NT2/D1 (cell line): ENCODE data around the gene NAMPT.

Experiments used
- YY1 ChIP-seq: IDR thresholded peaks from 2 replicates; pipeline ENCODE4 v1.6.1; 2011; ENCODE audit not compliant: insufficient read length, insufficient read depth
- ZNF274 ChIP-seq: IDR thresholded peaks from 2 replicates; pipeline ENCODE4 v1.6.1; 2011; ENCODE audit warnings: mild to moderate bottlenecking, low read depth, low read length

GRCh38 chr7:106220307-106220706, 64.5 kb downstream of the NAMPT start:
- TF ChIP-seq YY1 (no peak), ZNF274 (no peak)
